LNCaP clone FGC (cell line): Measurements from ENCODE around the gene NECTIN1.
A peak's percentile ranks its signal among the peaks of the same experiment; 100 is the strongest.

Experiments
- DNase-seq: peaks from one replicate; pipeline ENCODE4 v3.0.0-alpha.2; 2011; ENCODE audit warnings: low read depth
- H3K4me3 ChIP-seq: 2 replicates; pipeline ENCODE4 v1.5.1; 2011; ENCODE audit warnings: mild to moderate bottlenecking, low read depth, low read length, control low read depth
- CTCF ChIP-seq: IDR thresholded peaks from 2 replicates; pipeline ENCODE4 v1.5.1; 2012; ENCODE audit warnings: mild to moderate bottlenecking; ENCODE audit not compliant: control insufficient read depth, insufficient read depth; ENCODE audit errors: extremely low read depth

Gene NECTIN1

GRCh38 chr11:119741369-119742262 lies 12.6 kb upstream of the NECTIN1 start:
- no peak overlapping the region for H3K4me3 ChIP-seq
- no peak for DNase-seq

GRCh38 chr11:119739975-119740374 lies 11.0 kb upstream of the NECTIN1 start:
- H3K4me3 ChIP-seq, result no peak overlapping the region
- DNase-seq, result no peak
- TF ChIP-seq CTCF, result no peak

More at GRCh38 chr11:119741369-119742262, 12.6 kb upstream of the NECTIN1 start:
- TF ChIP-seq CTCF, result peak; percentile 85

GRCh38 chr11:119739021-119739703 lies 10.2 kb upstream of the NECTIN1 start:
- DNase-seq, result no peak
- TF ChIP-seq CTCF, result no peak
- no peak overlapping the region for H3K4me3 ChIP-seq

- no peak overlapping the region for H3K4me3 ChIP-seq
- no peak for TF ChIP-seq CTCF
- DNase-seq, result no peak
These were observed 9.0 kb upstream of the NECTIN1 start for GRCh38 chr11:119738059-119738439.

- no peak for DNase-seq
- no peak overlapping the region for H3K4me3 ChIP-seq
- TF ChIP-seq CTCF, result no peak
These were observed 8.5 kb upstream of the NECTIN1 start for GRCh38 chr11:119737366-119738058.

- no peak overlapping the region for H3K4me3 ChIP-seq
- TF ChIP-seq CTCF, result no peak
- no peak for DNase-seq
These were observed 5.8 kb upstream of the NECTIN1 start for GRCh38 chr11:119734788-119735187.
